SH-SY5Y (cell line): Measurements from ENCODE around the gene ASIC1.

Experiments used
- GATA2 ChIP-seq: IDR thresholded peaks from 2 replicates; pipeline ENCODE4 v1.6.1; 2011; ENCODE audit warnings: mild to moderate bottlenecking, low read depth, low read length
- GATA3 ChIP-seq: IDR thresholded peaks from 2 replicates; pipeline ENCODE4 v1.6.1; 2011; ENCODE audit warnings: low read depth, mild to moderate bottlenecking, low read length, moderate library complexity

- no peak for TF ChIP-seq GATA3
- TF ChIP-seq GATA2 = no peak
Measured at GRCh38 chr12:50018968-50019367, 38.4 kb upstream of the ASIC1 start.
